ENCODE data around the gene KIAA0753. TPM values are rescaled to one million over a fixed set of nuclear protein-coding genes. Genes with fewer than 3 reads are reported as not detected.

KIAA0753 gene
- total and polyA plus RNA-seq, 10 of the 15 experiments (the other 5 are each of a cell fraction or from before 2014, with no cell fraction given) = 2.2 to 15.2 (median 7.7) TPM

DNA sequence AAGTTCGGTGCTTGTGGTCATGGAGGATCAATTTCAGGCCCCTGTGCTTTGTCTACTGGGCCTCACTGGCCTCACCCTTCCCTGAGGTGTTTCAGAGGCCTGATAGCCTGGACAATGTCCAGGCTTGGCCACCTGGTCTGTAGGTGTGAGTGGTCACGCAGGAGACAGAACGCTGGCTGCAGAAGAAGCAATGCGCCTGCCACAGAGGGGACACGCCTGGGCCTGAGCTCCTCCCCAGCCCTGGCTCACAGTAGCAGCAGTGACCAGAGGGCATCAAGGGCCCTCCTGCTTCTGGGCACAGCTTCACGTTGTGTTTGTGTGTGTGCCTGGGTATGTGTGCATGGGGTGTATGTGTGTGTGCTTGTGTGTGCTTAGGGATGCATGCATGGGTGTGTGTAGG is 82.2 kb downstream of the KIAA0753 start:
- ChIA-PET CTCF (no interaction called here), POLR2A (no interaction called here)
- 48% methylated on average over 6 of the region's 6 CpGs for WGBS (ENCODE audit: insufficient coverage, insufficient replicate concordance, low lambda C conversion rate, missing lambda C conversion rate)

DNA sequence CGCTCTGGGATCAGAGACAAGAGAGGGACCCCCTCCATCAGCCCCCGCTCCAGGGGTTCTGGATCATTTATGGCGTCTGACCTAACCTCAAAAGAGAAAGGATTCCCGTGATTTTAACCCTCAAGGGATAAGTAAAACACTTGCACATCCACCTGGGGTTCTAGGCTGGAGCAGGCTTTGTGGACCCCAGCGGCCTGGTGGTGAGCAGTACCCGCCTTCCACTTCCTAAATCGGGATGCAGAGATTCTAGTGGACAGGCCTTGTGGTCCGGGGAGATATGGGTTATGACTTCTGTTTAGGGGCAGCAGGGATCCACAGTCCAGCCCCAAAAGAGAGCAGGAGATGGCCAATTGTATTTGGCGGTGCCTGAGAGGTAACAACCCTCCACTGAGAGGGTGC is 83.5 kb downstream of the KIAA0753 start:
- intact Hi-C loops (cut with micrococcal nuclease; ENCODE audit: unreplicated experiment) = no loop called here
- Histone ChIP-seq H3K27me3 (replicated peaks in 1 of 2; ENCODE audit: control insufficient read depth in 2 of 2, insufficient read depth in 2 of 2, low read length in 1 of 2) (peaks cover 11 to 21% of the 10 kb centered on the region in 2 experiments; a peak in 3 of 4 replicates), H3K27ac (ENCODE audit: control insufficient read depth, insufficient read depth) (no peak overlapping the region), H3K4me1 (ENCODE audit: control insufficient read depth, insufficient read depth, low read length) (no peaks in the 10 kb centered on the region), H3K9me3 (replicated peaks; ENCODE audit: control insufficient read depth, insufficient read depth, low read length) (no peaks in the 10 kb centered on the region), H3K4me3 (no peak overlapping the region), H4K20me1 (ENCODE audit: control insufficient read depth, insufficient read depth) (no peaks in the 10 kb centered on the region; the same call in 1 of the 2 replicates), H2AFZ (ENCODE audit: control insufficient read depth, low read depth, low read length) (no peak overlapping the region), H3K4me2 (ENCODE audit: control insufficient read depth, insufficient read depth) (no peak overlapping the region), H3K79me2 (ENCODE audit: control insufficient read depth, insufficient read depth, low read length) (no peaks in the 10 kb centered on the region), H3K9ac (ENCODE audit: control insufficient read depth, insufficient read depth, low read length) (no peak overlapping the region), H3K36me3 (ENCODE audit: control insufficient read depth in 2 of 2, insufficient read depth in 2 of 2, low read length in 1 of 2) (no peaks in the 10 kb centered on the region)
- 25% methylated on average over 9 of the region's 9 CpGs for WGBS (ENCODE audit: insufficient coverage, insufficient replicate concordance, low lambda C conversion rate, missing lambda C conversion rate)
- DNase-seq (ENCODE audit: low read depth, low spot score) (no peak), ATAC-seq (no peak), FAIRE-seq (no peak)
- POLR2A ChIA-PET = no interaction called here
- in situ Hi-C loops (cut with MboI) = no loop called here
- BruUV-seq (replicated peaks) = no TSS peak
- CTCF ChIA-PET = no interaction called here
- SMC1A ChIA-PET (ENCODE audit: uncharacterized antibody, unreplicated experiment) = no interaction called here
- RAD21 ChIA-PET (ENCODE audit: unreplicated experiment) = no interaction called here
- TF ChIP-seq RELA (IDR thresholded peaks at IDR 0.05; ENCODE audit: borderline replicate concordance, partially characterized antibody) = no peak
- no peak for TF ChIP-seq MXI1 (IDR thresholded peaks at IDR 0.05; ENCODE audit: low read depth, low read length)
- TF ChIP-seq, protein P1, sequence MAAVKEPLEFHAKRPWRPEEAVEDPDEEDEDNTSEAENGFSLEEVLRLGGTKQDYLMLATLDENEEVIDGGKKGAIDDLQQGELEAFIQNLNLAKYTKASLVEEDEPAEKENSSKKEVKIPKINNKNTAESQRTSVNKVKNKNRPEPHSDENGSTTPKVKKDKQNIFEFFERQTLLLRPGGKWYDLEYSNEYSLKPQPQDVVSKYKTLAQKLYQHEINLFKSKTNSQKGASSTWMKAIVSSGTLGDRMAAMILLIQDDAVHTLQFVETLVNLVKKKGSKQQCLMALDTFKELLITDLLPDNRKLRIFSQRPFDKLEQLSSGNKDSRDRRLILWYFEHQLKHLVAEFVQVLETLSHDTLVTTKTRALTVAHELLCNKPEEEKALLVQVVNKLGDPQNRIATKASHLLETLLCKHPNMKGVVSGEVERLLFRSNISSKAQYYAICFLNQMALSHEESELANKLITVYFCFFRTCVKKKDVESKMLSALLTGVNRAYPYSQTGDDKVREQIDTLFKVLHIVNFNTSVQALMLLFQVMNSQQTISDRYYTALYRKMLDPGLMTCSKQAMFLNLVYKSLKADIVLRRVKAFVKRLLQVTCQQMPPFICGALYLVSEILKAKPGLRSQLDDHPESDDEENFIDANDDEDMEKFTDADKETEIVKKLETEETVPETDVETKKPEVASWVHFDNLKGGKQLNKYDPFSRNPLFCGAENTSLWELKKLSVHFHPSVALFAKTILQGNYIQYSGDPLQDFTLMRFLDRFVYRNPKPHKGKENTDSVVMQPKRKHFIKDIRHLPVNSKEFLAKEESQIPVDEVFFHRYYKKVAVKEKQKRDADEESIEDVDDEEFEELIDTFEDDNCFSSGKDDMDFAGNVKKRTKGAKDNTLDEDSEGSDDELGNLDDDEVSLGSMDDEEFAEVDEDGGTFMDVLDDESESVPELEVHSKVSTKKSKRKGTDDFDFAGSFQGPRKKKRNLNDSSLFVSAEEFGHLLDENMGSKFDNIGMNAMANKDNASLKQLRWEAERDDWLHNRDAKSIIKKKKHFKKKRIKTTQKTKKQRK (IDR thresholded peaks at IDR 0.05; ENCODE audit: low read depth, low read length) = no peak
- TF ChIP-seq, protein P2, sequence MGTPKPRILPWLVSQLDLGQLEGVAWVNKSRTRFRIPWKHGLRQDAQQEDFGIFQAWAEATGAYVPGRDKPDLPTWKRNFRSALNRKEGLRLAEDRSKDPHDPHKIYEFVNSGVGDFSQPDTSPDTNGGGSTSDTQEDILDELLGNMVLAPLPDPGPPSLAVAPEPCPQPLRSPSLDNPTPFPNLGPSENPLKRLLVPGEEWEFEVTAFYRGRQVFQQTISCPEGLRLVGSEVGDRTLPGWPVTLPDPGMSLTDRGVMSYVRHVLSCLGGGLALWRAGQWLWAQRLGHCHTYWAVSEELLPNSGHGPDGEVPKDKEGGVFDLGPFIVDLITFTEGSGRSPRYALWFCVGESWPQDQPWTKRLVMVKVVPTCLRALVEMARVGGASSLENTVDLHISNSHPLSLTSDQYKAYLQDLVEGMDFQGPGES (IDR thresholded peaks at IDR 0.05) = no peak
- TF ChIP-seq, protein P3, sequence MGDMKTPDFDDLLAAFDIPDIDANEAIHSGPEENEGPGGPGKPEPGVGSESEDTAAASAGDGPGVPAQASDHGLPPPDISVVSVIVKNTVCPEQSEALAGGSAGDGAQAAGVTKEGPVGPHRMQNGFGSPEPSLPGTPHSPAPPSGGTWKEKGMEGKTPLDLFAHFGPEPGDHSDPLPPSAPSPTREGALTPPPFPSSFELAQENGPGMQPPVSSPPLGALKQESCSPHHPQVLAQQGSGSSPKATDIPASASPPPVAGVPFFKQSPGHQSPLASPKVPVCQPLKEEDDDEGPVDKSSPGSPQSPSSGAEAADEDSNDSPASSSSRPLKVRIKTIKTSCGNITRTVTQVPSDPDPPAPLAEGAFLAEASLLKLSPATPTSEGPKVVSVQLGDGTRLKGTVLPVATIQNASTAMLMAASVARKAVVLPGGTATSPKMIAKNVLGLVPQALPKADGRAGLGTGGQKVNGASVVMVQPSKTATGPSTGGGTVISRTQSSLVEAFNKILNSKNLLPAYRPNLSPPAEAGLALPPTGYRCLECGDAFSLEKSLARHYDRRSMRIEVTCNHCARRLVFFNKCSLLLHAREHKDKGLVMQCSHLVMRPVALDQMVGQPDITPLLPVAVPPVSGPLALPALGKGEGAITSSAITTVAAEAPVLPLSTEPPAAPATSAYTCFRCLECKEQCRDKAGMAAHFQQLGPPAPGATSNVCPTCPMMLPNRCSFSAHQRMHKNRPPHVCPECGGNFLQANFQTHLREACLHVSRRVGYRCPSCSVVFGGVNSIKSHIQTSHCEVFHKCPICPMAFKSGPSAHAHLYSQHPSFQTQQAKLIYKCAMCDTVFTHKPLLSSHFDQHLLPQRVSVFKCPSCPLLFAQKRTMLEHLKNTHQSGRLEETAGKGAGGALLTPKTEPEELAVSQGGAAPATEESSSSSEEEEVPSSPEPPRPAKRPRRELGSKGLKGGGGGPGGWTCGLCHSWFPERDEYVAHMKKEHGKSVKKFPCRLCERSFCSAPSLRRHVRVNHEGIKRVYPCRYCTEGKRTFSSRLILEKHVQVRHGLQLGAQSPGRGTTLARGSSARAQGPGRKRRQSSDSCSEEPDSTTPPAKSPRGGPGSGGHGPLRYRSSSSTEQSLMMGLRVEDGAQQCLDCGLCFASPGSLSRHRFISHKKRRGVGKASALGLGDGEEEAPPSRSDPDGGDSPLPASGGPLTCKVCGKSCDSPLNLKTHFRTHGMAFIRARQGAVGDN (IDR thresholded peaks at IDR 0.05) = no peak
- TF ChIP-seq ZSCAN29 (IDR thresholded peaks at IDR 0.05) = no peak

More for the DNA sequence above, 82.2 kb downstream of the KIAA0753 start:
- in situ Hi-C loops (cut with MboI) (no loop called here), intact Hi-C loops (cut with micrococcal nuclease; ENCODE audit: unreplicated experiment) (no loop called here)
- Histone ChIP-seq H4K20me1 (ENCODE audit: control insufficient read depth, insufficient read depth) (no peaks in the 10 kb centered on the region; the same call in 1 of the 2 replicates), H3K4me2 (ENCODE audit: control insufficient read depth, insufficient read depth) (no peak overlapping the region), H2AFZ (ENCODE audit: control insufficient read depth, low read depth, low read length) (no peak overlapping the region), H3K4me3 (no peak overlapping the region), H3K9ac (ENCODE audit: control insufficient read depth, insufficient read depth, low read length) (no peak overlapping the region), H3K27me3 (replicated peaks in 1 of 2; ENCODE audit: control insufficient read depth in 2 of 2, insufficient read depth in 2 of 2, low read length in 1 of 2) (peaks cover 11 to 21% of the 10 kb centered on the region in 2 experiments; a peak in 3 of 4 replicates), H3K36me3 (ENCODE audit: control insufficient read depth in 2 of 2, insufficient read depth in 2 of 2, low read length in 1 of 2) (no peaks in the 10 kb centered on the region), H3K4me1 (ENCODE audit: control insufficient read depth, insufficient read depth, low read length) (no peaks in the 10 kb centered on the region), H3K79me2 (ENCODE audit: control insufficient read depth, insufficient read depth, low read length) (no peaks in the 10 kb centered on the region), H3K27ac (ENCODE audit: control insufficient read depth, insufficient read depth) (no peak overlapping the region), H3K9me3 (replicated peaks; ENCODE audit: control insufficient read depth, insufficient read depth, low read length) (no peaks in the 10 kb centered on the region)
- SMC1A ChIA-PET (ENCODE audit: uncharacterized antibody, unreplicated experiment) = no interaction called here
- RAD21 ChIA-PET (ENCODE audit: unreplicated experiment) = no interaction called here
- FAIRE-seq (no peak), DNase-seq (ENCODE audit: low read depth, low spot score) (no peak), ATAC-seq (no peak)
- BruUV-seq (replicated peaks) = no TSS peak
- TF ChIP-seq ZNF217 (IDR thresholded peaks at IDR 0.05) (no peak), STAT1 (conservative IDR thresholded peaks at IDR 0.05) (no peak), SMC3 (IDR thresholded peaks at IDR 0.05; ENCODE audit: borderline replicate concordance, low read length) (no peak), CHD4 (IDR thresholded peaks at IDR 0.05) (no peak), WRNIP1 (IDR thresholded peaks at IDR 0.05; ENCODE audit: borderline replicate concordance, low read depth, low read length) (no peak), BRCA1 (IDR thresholded peaks at IDR 0.05; ENCODE audit: low read depth, low read length) (no peak), RELA (IDR thresholded peaks at IDR 0.05; ENCODE audit: borderline replicate concordance, partially characterized antibody) (no peak), ZBED1 (IDR thresholded peaks at IDR 0.05; ENCODE audit: borderline replicate concordance) (no peak)
